H9 (cell line): ENCODE results near the gene ATE1. TPM values are rescaled to one million over a fixed set of nuclear protein-coding genes. Genes with fewer than 3 reads are reported as not detected.

Experiments used
- DNase-seq: peaks from one replicate; pipeline ENCODE4 v3.0.0-alpha.2; 2017
- H2AFZ ChIP-seq: one replicate; pipeline ENCODE4 v1.6.1; 2013; ENCODE audit warnings: mild to moderate bottlenecking, low read length, control low read depth, moderate library complexity
- H2AK5ac ChIP-seq: 2 replicates; pipeline ENCODE4 v1.6.1; 2013; ENCODE audit warnings: low read length, control low read depth, mixed read lengths; ENCODE audit not compliant: insufficient read length
- H2BK120ac ChIP-seq: one replicate; pipeline ENCODE4 v1.6.1; 2013; ENCODE audit warnings: low read depth, mild to moderate bottlenecking, low read length, control low read depth, inconsistent platforms; ENCODE audit not compliant: poor library complexity, severe bottlenecking
- H2BK12ac ChIP-seq: 2 replicates; pipeline ENCODE4 v1.6.1; 2013; ENCODE audit warnings: low read length, control low read depth, mixed read lengths, low read depth; ENCODE audit not compliant: insufficient read length
- H2BK15ac ChIP-seq: 2 replicates; pipeline ENCODE4 v1.6.1; 2013; ENCODE audit warnings: low read depth, low read length, control low read depth
- H2BK20ac ChIP-seq: one replicate; pipeline ENCODE4 v1.6.1; 2013; ENCODE audit warnings: low read depth, mild to moderate bottlenecking, low read length, control low read depth, inconsistent platforms; ENCODE audit not compliant: poor library complexity, severe bottlenecking
- H2BK5ac ChIP-seq: 2 replicates; pipeline ENCODE4 v1.6.1; 2013; ENCODE audit warnings: low read length, control low read depth, mixed read lengths; ENCODE audit not compliant: insufficient read length
- H3K14ac ChIP-seq: 2 replicates; pipeline ENCODE4 v1.6.1; 2013; ENCODE audit warnings: low read length, control low read depth; ENCODE audit not compliant: insufficient read depth
- H3K18ac ChIP-seq: 2 replicates; pipeline ENCODE4 v1.6.1; 2013; ENCODE audit warnings: low read depth, mild to moderate bottlenecking, mixed read lengths, low read length, control low read depth; ENCODE audit not compliant: insufficient read length
- H3K23ac ChIP-seq: 2 replicates; pipeline ENCODE4 v1.6.1; 2013; ENCODE audit warnings: low read length, control low read depth, mixed read lengths, low read depth; ENCODE audit not compliant: insufficient read length
- H3K23me2 ChIP-seq: 2 replicates; pipeline ENCODE4 v1.6.1; 2013; ENCODE audit warnings: low read depth, mild to moderate bottlenecking, mixed read lengths, low read length, control low read depth; ENCODE audit not compliant: insufficient read length, poor library complexity, severe bottlenecking
- H3K27ac ChIP-seq: 2 replicates; pipeline ENCODE4 v1.5.1; 2013; ENCODE audit warnings: low read length, control low read depth, mixed read lengths, low read depth; ENCODE audit not compliant: insufficient read length
- H3K27me3 ChIP-seq: 2 replicates; pipeline ENCODE4 v1.6.1; 2013; ENCODE audit warnings: low read length, control low read depth, inconsistent platforms; ENCODE audit not compliant: insufficient read depth
- H3K4ac ChIP-seq: 2 replicates; pipeline ENCODE4 v1.6.1; 2013; ENCODE audit warnings: low read depth, mild to moderate bottlenecking, control low read depth, inconsistent platforms, low read length, moderate library complexity
- H3K4me1 ChIP-seq: 2 replicates; pipeline ENCODE4 v1.6.1; 2013; ENCODE audit warnings: low read length, control low read depth, inconsistent platforms; ENCODE audit not compliant: insufficient read depth
- H3K4me2 ChIP-seq: 2 replicates; pipeline ENCODE4 v1.6.1; 2013; ENCODE audit warnings: low read length, control low read depth, mixed read lengths; ENCODE audit not compliant: insufficient read length, insufficient read depth
- H3K56ac ChIP-seq: 2 replicates; pipeline ENCODE4 v1.6.1; 2013; ENCODE audit warnings: low read depth, mild to moderate bottlenecking, mixed read lengths, low read length, control low read depth; ENCODE audit not compliant: insufficient read length
- H3K79me1 ChIP-seq: 2 replicates; pipeline ENCODE4 v1.6.1; 2013; ENCODE audit warnings: low read depth, mild to moderate bottlenecking, moderate library complexity, low read length, control low read depth, inconsistent platforms; ENCODE audit not compliant: insufficient read depth, poor library complexity, severe bottlenecking
- H3K79me2 ChIP-seq: 2 replicates; pipeline ENCODE4 v1.6.1; 2013; ENCODE audit warnings: low read length, control low read depth, inconsistent platforms; ENCODE audit not compliant: insufficient read depth
- H3K9ac ChIP-seq: 2 replicates; pipeline ENCODE4 v1.6.1; 2013; ENCODE audit warnings: low read length, control low read depth, mixed read lengths; ENCODE audit not compliant: insufficient read length; ENCODE audit errors: extremely low read depth
- H3K9me3 ChIP-seq: one replicate; pipeline ENCODE4 v1.6.1; 2013; ENCODE audit warnings: low read depth, low read length, inconsistent platforms; ENCODE audit not compliant: control insufficient read depth
- H3T11ph ChIP-seq: one replicate; pipeline ENCODE4 v1.6.1; 2013; ENCODE audit warnings: mild to moderate bottlenecking, low read length, control low read depth, inconsistent platforms
- H4K20me1 ChIP-seq: one replicate; pipeline ENCODE4 v1.6.1; 2013; ENCODE audit not compliant: control insufficient read depth, insufficient read length, insufficient read depth
- H4K5ac ChIP-seq: 2 replicates; pipeline ENCODE4 v1.6.1; 2013; ENCODE audit warnings: low read depth, mild to moderate bottlenecking, mixed read lengths, low read length, control low read depth; ENCODE audit not compliant: insufficient read length
- H4K8ac ChIP-seq: replicated peaks from 2 replicates; pipeline ENCODE4 v1.6.1; 2013; ENCODE audit warnings: low read length, control low read depth, mixed read lengths, low read depth; ENCODE audit not compliant: insufficient read length
- H4K91ac ChIP-seq: 2 replicates; pipeline ENCODE4 v1.6.1; 2013; ENCODE audit warnings: low read depth, mild to moderate bottlenecking, moderate library complexity, mixed read lengths, low read length, control low read depth; ENCODE audit not compliant: insufficient read length
- H3K27ac Mint-ChIP-seq, 3 experiments: 2 replicates in 2 of 3; 3 replicates in 1 of 3; pipeline ENCODE4 v1.8.0; 2020 to 2021; ENCODE audit warnings: mixed read lengths in 3 of 3, mild to moderate bottlenecking in 1 of 3, moderate library complexity in 1 of 3
- H3K27me3 Mint-ChIP-seq: 2 replicates; pipeline ENCODE4 v1.8.0; 2021; ENCODE audit warnings: low read depth, mild to moderate bottlenecking, moderate library complexity, mixed read lengths
- H3K36me3 Mint-ChIP-seq, 3 experiments: 2 replicates in 2 of 3; 3 replicates in 1 of 3; pipeline ENCODE4 v1.8.0; 2020 to 2021; ENCODE audit warnings: low read depth in 3 of 3, mixed read lengths in 3 of 3; ENCODE audit not compliant: insufficient read depth in 1 of 3
- H3K4me1 Mint-ChIP-seq, 2 experiments: 2 replicates each; pipeline ENCODE4 v1.8.0; 2020; ENCODE audit warnings: mixed read lengths in 2 of 2
- H3K4me3 Mint-ChIP-seq, 2 experiments: 2 replicates in 1 of 2; 3 replicates in 1 of 2; pipeline ENCODE4 v1.8.0; 2020 to 2021; ENCODE audit warnings: mild to moderate bottlenecking in 2 of 2, mixed read lengths in 2 of 2, moderate library complexity in 1 of 2
- H3K9me3 Mint-ChIP-seq, 2 experiments: 2 replicates in 1 of 2; 3 replicates in 1 of 2; pipeline ENCODE4 v1.8.0; 2020; ENCODE audit warnings: mild to moderate bottlenecking in 2 of 2, mixed read lengths in 2 of 2, moderate library complexity in 1 of 2
- CTCF ChIP-seq: fragments of 200-600 bp; sonication (generic); conservative IDR thresholded peaks from 3 replicates; pipeline ENCODE4 v1.8.0; 2021; ENCODE audit warnings: antibody characterized with exemption, mild to moderate bottlenecking
- WGBS: extraction: QIAGEN DNeasy Blood & Tissue Kit; methylation state at CpG from one replicate; pipeline ENCODE4 v1.1.7; 2013; ENCODE audit warnings: missing lambda C conversion rate, low lambda C conversion rate, mixed read lengths; ENCODE audit not compliant: insufficient read length; ENCODE audit errors: extremely low coverage; 5-methylcytosine and 5-hydroxymethylcytosine counted together
- total RNA-seq: library from RNA; stranded (reverse); gene quantifications from 2 replicates; pipeline ENCODE4 v1.2.1, GENCODE V29; 2021

Gene ATE1
- total RNA-seq, 1 experiment from 2014 or later: 29.0 TPM

- Mint-ChIP-seq H3K27me3 (no peaks in the 10 kb centered on the region), H3K27ac (no peak overlapping the region), H3K36me3 (peaks cover 9 to 29% (median 23%) of the 10 kb centered on the region in 3 experiments; a peak in 6 of 7 replicates), H3K4me1 (peaks cover 2 to 4% of the 10 kb centered on the region in 2 experiments; a peak in 3 of 4 replicates), H3K4me3 (no peak overlapping the region), H3K9me3 (peaks cover 0 to 2% of the 10 kb centered on the region in 2 experiments; a peak in 1 of 5 replicates)
- H3K27ac ChIP-seq: no peak overlapping the region
- H2AK5ac ChIP-seq: no peak overlapping the region
- H4K5ac ChIP-seq: no peak overlapping the region
- no peak overlapping the region for H2BK20ac ChIP-seq
- H3T11ph ChIP-seq: no peak overlapping the region
- no CpG with 5 or more reads among the region's 8 CpGs for WGBS
- no peak overlapping the region for H2BK12ac ChIP-seq
- H2BK15ac ChIP-seq: no peak overlapping the region
- H3K4me2 ChIP-seq: no peak overlapping the region
- no peak overlapping the region for H3K4ac ChIP-seq
- H3K56ac ChIP-seq: no peak overlapping the region
- no peaks in the 10 kb centered on the region for H4K20me1 ChIP-seq
- H3K14ac ChIP-seq: no peak overlapping the region
- no peak overlapping the region for H3K23ac ChIP-seq
- no peaks in the 10 kb centered on the region for H3K4me1 ChIP-seq
- no peaks in the 10 kb centered on the region for H3K23me2 ChIP-seq
- H3K27me3 ChIP-seq: no peaks in the 10 kb centered on the region
- H4K8ac ChIP-seq: no peak overlapping the region
- H3K79me2 ChIP-seq: no peaks in the 10 kb centered on the region
- H2AFZ ChIP-seq: no peak overlapping the region
- no peak overlapping the region for H2BK120ac ChIP-seq
- H4K91ac ChIP-seq: no peak overlapping the region
- no peak overlapping the region for H2BK5ac ChIP-seq
- no peak overlapping the region for H3K9ac ChIP-seq
- no peak for TF ChIP-seq CTCF
- no peaks in the 10 kb centered on the region for H3K79me1 ChIP-seq
- no peak overlapping the region for H3K18ac ChIP-seq
- no peaks in the 10 kb centered on the region for H3K9me3 ChIP-seq
- DNase-seq: no peak
These were observed 79.7 kb downstream of the ATE1 start for GRCh38 chr10:121848082-121848481.
